ENCODE data around the gene VBP1.

VBP1 gene

DNA sequence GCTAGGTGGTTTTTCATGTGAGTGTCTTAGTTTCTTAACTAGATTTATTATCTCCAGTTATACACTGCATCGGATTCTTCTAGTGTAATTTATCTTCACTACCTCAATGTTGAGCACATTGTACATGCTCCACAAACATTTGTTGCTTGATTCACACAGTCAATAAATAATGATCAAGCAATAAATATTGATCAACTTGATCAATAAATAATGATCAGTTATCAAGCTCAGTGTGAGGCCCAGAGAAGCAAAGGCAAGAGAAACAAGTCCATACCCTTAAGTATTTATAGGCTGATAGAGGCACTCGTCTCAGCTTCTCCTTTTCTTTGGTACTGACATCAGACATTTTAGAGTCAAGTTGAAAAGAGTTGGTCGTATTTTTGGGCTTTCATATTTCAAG, 5.1 kb upstream of the VBP1 start:
- no peak for DNase-seq
- Histone ChIP-seq H3K9ac (ENCODE audit: low read length) (no peak overlapping the region), H2AK5ac (ENCODE audit: low read length) (no peak overlapping the region), H3K36me3 (ENCODE audit: control insufficient read depth in 1 of 2, insufficient read depth in 2 of 2, low read length in 2 of 2) (no peaks in the 10 kb centered on the region), H3K18ac (ENCODE audit: low read length) (no peak overlapping the region), H3K4me3 (ENCODE audit: low read depth, low read length) (no peak overlapping the region), H3K9me3 (ENCODE audit: insufficient read depth, low read depth, low read length) (no peaks in the 10 kb centered on the region), H3K23ac (ENCODE audit: low read length) (no peak overlapping the region), H4K91ac (ENCODE audit: low read depth, low read length) (no peak overlapping the region), H3K79me2 (ENCODE audit: control insufficient read depth, insufficient read depth, low read length, poor library complexity) (peaks cover 2% of the 10 kb centered on the region), H4K12ac (ENCODE audit: low read depth, low read length) (no peak overlapping the region), H3K27me3 (ENCODE audit: insufficient read depth, low read length) (no peaks in the 10 kb centered on the region), H2BK5ac (ENCODE audit: low read depth, low read length, poor library complexity) (no peak overlapping the region), H3K4ac (ENCODE audit: low read depth, low read length) (no peak overlapping the region), H2BK120ac (ENCODE audit: insufficient read depth, low read length, poor library complexity) (no peak overlapping the region), H3K79me1 (ENCODE audit: low read length) (peaks cover 3% of the 10 kb centered on the region), H3K27ac (ENCODE audit: low read depth, low read length) (no peak overlapping the region), H4K8ac (ENCODE audit: low read depth, low read length) (no peak overlapping the region), H3K4me1 (ENCODE audit: control insufficient read depth in 1 of 2, insufficient read depth in 2 of 2, low read length in 2 of 2) (peaks cover 0 to 3% of the 10 kb centered on the region in 2 experiments), H3K4me2 (ENCODE audit: low read length) (no peak overlapping the region), H2BK12ac (ENCODE audit: low read length) (no peak overlapping the region), H3K14ac (ENCODE audit: low read length) (no peak overlapping the region), H2AFZ (ENCODE audit: insufficient read depth, low read length, poor library complexity) (no peak overlapping the region)
- no CpG with 5 or more reads among the region's 3 CpGs for WGBS (ENCODE audit: extremely low coverage, insufficient coverage, insufficient read length)

DNA sequence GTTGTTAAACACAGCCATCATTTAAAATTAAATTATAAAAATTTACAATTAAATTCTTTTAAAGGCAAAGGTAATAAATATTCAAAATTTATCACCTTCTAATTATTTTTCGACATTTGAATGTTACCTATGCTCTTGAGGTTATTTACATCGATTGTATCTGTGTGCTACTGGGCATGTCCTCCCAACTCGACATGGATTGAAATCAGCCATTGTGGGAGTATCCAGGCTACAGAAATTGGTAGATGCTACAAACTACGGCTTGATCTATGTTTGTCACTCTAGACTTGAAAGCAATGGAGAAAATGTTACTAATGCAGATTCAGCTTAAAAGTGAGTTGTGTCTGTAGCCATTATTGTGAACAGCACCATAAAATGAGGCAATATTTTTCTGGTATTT, 2.5 kb upstream of the VBP1 start:
- no peak overlapping the region for H3K23ac ChIP-seq (ENCODE audit: low read length)
- no peak for DNase-seq
- H3K18ac ChIP-seq (ENCODE audit: low read length): no peak overlapping the region
- H3K4me2 ChIP-seq (ENCODE audit: low read length): no peak overlapping the region
- no peak overlapping the region for H4K8ac ChIP-seq (ENCODE audit: low read depth, low read length)
- H2BK5ac ChIP-seq (ENCODE audit: low read depth, low read length, poor library complexity): no peak overlapping the region
- H3K27ac ChIP-seq (ENCODE audit: low read depth, low read length): no peak overlapping the region
- H3K79me2 ChIP-seq (ENCODE audit: control insufficient read depth, insufficient read depth, low read length, poor library complexity): peaks cover 7% of the 10 kb centered on the region
- H3K9ac ChIP-seq (ENCODE audit: low read length): no peak overlapping the region
- no peak overlapping the region for H4K12ac ChIP-seq (ENCODE audit: low read depth, low read length)
- no peak overlapping the region for H3K4ac ChIP-seq (ENCODE audit: low read depth, low read length)
- WGBS (ENCODE audit: extremely low coverage, insufficient coverage, insufficient read length): no CpG with 5 or more reads among the region's 4 CpGs
- H3K4me1 ChIP-seq (ENCODE audit: control insufficient read depth in 1 of 2, insufficient read depth in 2 of 2, low read length in 2 of 2): peaks cover 2 to 5% of the 10 kb centered on the region in 2 experiments
- H3K14ac ChIP-seq (ENCODE audit: low read length): no peak overlapping the region
- no peaks in the 10 kb centered on the region for H3K27me3 ChIP-seq (ENCODE audit: insufficient read depth, low read length)
- H3K79me1 ChIP-seq (ENCODE audit: low read length): peaks cover 6% of the 10 kb centered on the region
- H3K36me3 ChIP-seq (ENCODE audit: control insufficient read depth in 1 of 2, insufficient read depth in 2 of 2, low read length in 2 of 2): no peaks in the 10 kb centered on the region
- H2BK120ac ChIP-seq (ENCODE audit: insufficient read depth, low read length, poor library complexity): no peak overlapping the region
- H3K9me3 ChIP-seq (ENCODE audit: insufficient read depth, low read depth, low read length): no peaks in the 10 kb centered on the region
- H4K91ac ChIP-seq (ENCODE audit: low read depth, low read length): no peak overlapping the region
- H2AFZ ChIP-seq (ENCODE audit: insufficient read depth, low read length, poor library complexity): no peak overlapping the region
- no peak overlapping the region for H3K4me3 ChIP-seq (ENCODE audit: low read depth, low read length)
- H2BK12ac ChIP-seq (ENCODE audit: low read length): no peak overlapping the region
- no peak overlapping the region for H2AK5ac ChIP-seq (ENCODE audit: low read length)

DNA sequence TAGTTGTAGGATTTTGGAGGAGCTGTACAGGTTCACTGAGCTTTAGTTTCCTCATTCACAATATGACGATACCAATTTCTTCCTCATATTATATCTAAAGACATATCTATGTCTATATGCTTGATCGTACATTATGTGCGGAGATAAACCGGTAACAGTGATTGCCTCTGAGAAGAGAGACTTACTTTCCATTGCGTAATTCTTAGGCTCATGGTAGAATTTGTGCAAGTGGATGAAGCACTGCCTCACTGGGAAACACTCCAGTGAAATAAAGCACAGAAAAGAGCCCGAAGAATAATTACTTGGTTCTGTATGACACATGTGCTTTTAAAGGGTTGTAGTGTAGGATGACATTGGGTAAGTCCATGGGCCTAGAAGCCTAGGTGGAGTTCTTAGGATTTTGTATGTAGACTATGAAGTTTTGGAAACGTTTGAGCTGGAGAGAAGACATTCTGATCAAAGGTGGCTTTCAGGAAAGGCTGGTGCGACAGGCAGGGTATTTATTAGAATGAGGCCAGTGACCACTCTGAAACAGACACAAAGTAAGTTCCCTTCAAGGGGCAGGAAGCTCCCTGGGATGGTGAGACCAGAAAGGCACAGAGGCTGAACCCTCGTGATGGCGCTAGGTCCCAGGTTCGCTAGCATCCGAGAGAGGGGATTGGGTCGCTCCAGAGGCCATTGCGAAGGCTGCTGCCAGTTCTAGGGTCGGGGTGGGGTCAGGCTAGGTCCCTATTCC, 649 bp upstream of the VBP1 start:
- no peak overlapping the region for H3K4ac ChIP-seq (ENCODE audit: low read depth, low read length)
- peak overlapping the region; percentile 97 for H3K14ac ChIP-seq (ENCODE audit: low read length)
- no peak for DNase-seq
- H3K36me3 ChIP-seq (ENCODE audit: control insufficient read depth in 1 of 2, insufficient read depth in 2 of 2, low read length in 2 of 2): peaks cover 0 to under 1% of the 10 kb centered on the region in 2 experiments
- peak overlapping the region; percentile 74 for H3K4me3 ChIP-seq (ENCODE audit: low read depth, low read length)
- no peak overlapping the region for H2AK5ac ChIP-seq (ENCODE audit: low read length)
- peak overlapping the region; percentile 88 for H3K18ac ChIP-seq (ENCODE audit: low read length)
- peaks cover 6% of the 10 kb centered on the region for H3K79me1 ChIP-seq (ENCODE audit: low read length)
- WGBS (ENCODE audit: extremely low coverage, insufficient coverage, insufficient read length): no CpG with 5 or more reads among the region's 15 CpGs
- H3K23ac ChIP-seq (ENCODE audit: low read length): no peak overlapping the region
- no peak overlapping the region for H2BK12ac ChIP-seq (ENCODE audit: low read length)
- H4K91ac ChIP-seq (ENCODE audit: low read depth, low read length): peak overlapping the region; percentile 55
- H4K12ac ChIP-seq (ENCODE audit: low read depth, low read length): peak overlapping the region; percentile 99
- peaks cover 7% of the 10 kb centered on the region for H3K79me2 ChIP-seq (ENCODE audit: control insufficient read depth, insufficient read depth, low read length, poor library complexity)
- peak overlapping the region; percentile 38 for H3K27ac ChIP-seq (ENCODE audit: low read depth, low read length)
- H3K4me2 ChIP-seq (ENCODE audit: low read length): peak overlapping the region; percentile 92
- H3K9ac ChIP-seq (ENCODE audit: low read length): peak overlapping the region; percentile 72
- no peaks in the 10 kb centered on the region for H3K9me3 ChIP-seq (ENCODE audit: insufficient read depth, low read depth, low read length)
- peak overlapping the region; percentile 98 for H2AFZ ChIP-seq (ENCODE audit: insufficient read depth, low read length, poor library complexity)
- no peak overlapping the region for H2BK120ac ChIP-seq (ENCODE audit: insufficient read depth, low read length, poor library complexity)
- peak overlapping the region; percentile 95 for H4K8ac ChIP-seq (ENCODE audit: low read depth, low read length)
- peak overlapping the region; percentile 2 for H2BK5ac ChIP-seq (ENCODE audit: low read depth, low read length, poor library complexity)
- H3K4me1 ChIP-seq (ENCODE audit: control insufficient read depth in 1 of 2, insufficient read depth in 2 of 2, low read length in 2 of 2): peaks cover 2 to 5% of the 10 kb centered on the region in 2 experiments
- no peaks in the 10 kb centered on the region for H3K27me3 ChIP-seq (ENCODE audit: insufficient read depth, low read length)

DNA sequence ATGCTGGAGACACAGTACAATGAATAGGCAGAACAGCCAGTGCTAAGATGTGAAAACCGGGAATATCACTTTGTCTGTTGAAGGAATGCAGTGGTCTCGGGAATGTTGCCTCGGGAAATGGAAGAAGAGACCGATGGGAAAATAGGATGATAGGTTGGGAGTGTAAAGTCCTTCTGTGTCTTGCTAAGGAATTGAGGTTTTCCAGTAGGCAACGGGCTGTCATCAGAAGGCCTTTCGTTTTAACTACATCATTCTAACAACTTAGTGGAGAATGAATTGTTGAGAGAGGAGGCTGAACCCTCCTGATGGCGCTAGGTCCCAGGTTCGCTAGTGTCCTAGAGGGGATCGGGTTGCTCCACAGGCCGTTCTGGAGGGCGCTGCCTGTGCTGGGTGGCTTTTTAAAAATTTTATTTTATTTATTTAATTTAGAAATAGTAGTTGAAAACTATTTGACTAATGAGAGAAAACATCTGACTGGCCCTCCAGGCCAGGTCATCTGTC, 730 bp downstream of the VBP1 start:
- no peak for DNase-seq
- no CpG with 5 or more reads among the region's 11 CpGs for WGBS (ENCODE audit: extremely low coverage, insufficient coverage, insufficient read length)
- Histone ChIP-seq H3K27me3 (ENCODE audit: insufficient read depth, low read length) (no peaks in the 10 kb centered on the region), H3K4me2 (ENCODE audit: low read length) (peak overlapping the region; percentile 78), H2BK120ac (ENCODE audit: insufficient read depth, low read length, poor library complexity) (no peak overlapping the region), H4K8ac (ENCODE audit: low read depth, low read length) (no peak overlapping the region), H3K36me3 (ENCODE audit: control insufficient read depth in 1 of 2, insufficient read depth in 2 of 2, low read length in 2 of 2) (peaks cover 4 to 8% of the 10 kb centered on the region in 2 experiments), H2AFZ (ENCODE audit: insufficient read depth, low read length, poor library complexity) (no peak overlapping the region), H4K12ac (ENCODE audit: low read depth, low read length) (no peak overlapping the region), H2AK5ac (ENCODE audit: low read length) (no peak overlapping the region), H3K27ac (ENCODE audit: low read depth, low read length) (peak overlapping the region; percentile 11), H3K14ac (ENCODE audit: low read length) (no peak overlapping the region), H4K91ac (ENCODE audit: low read depth, low read length) (peak overlapping the region; percentile 95), H2BK12ac (ENCODE audit: low read length) (no peak overlapping the region), H3K9ac (ENCODE audit: low read length) (no peak overlapping the region), H3K4me1 (ENCODE audit: control insufficient read depth in 1 of 2, insufficient read depth in 2 of 2, low read length in 2 of 2) (peaks cover 2 to 5% of the 10 kb centered on the region in 2 experiments), H3K4me3 (ENCODE audit: low read depth, low read length) (peak overlapping the region; percentile 90), H3K79me2 (ENCODE audit: control insufficient read depth, insufficient read depth, low read length, poor library complexity) (peaks cover 7% of the 10 kb centered on the region), H2BK5ac (ENCODE audit: low read depth, low read length, poor library complexity) (no peak overlapping the region), H3K23ac (ENCODE audit: low read length) (no peak overlapping the region), H3K18ac (ENCODE audit: low read length) (no peak overlapping the region), H3K9me3 (ENCODE audit: insufficient read depth, low read depth, low read length) (no peaks in the 10 kb centered on the region), H3K4ac (ENCODE audit: low read depth, low read length) (no peak overlapping the region), H3K79me1 (ENCODE audit: low read length) (peaks cover 6% of the 10 kb centered on the region)
